B cell (primary cell): ENCODE data around the gene PBXIP1.

Source experiments
- CTCF ChIP-seq: fragments of 200-600 bp; IDR thresholded peaks from one replicate; pipeline ENCODE4 v1.8.0; 2022; ENCODE audit warnings: antibody characterized with exemption, mild to moderate bottlenecking
- EZH2 ChIP-seq: IDR thresholded peaks from 2 replicates; pipeline ENCODE4 v1.6.1; 2012; ENCODE audit warnings: borderline replicate concordance, low read depth, mild to moderate bottlenecking, moderate library complexity, low read length; ENCODE audit not compliant: insufficient read depth, poor library complexity, severe bottlenecking

GRCh38 chr1:154948079-154948478 is 7.8 kb downstream of the PBXIP1 start:
- TF ChIP-seq CTCF (no peak), EZH2 (no peak)
